Uterus (tissue), 4 donors: ENCODE results near the gene INF2. TPM values are rescaled to one million over a fixed set of nuclear protein-coding genes. Genes with fewer than 3 reads are reported as not detected.
"Not testable (repeated sequence)": the region's sequence is repeated elsewhere in the genome, so short reads cannot be mapped to it uniquely, and the experiment has no call there.

Experiments
- DNase-seq, 2 donors: peaks; one replicate each; pipeline ENCODE4 v3.0.0-alpha.2; 2019 to 2020
- H3K27ac ChIP-seq, 2 donors: fragments of 200-600 bp; sonication (generic); 1 replicate in 1 of 2; 2 replicates in 1 of 2; pipeline ENCODE4 v1.5.1; 2016 to 2018
- H3K27me3 ChIP-seq, 2 donors: fragments of 200-600 bp; sonication (generic); one replicate each; pipeline ENCODE4 v1.5.1; 2018 to 2019; ENCODE audit warnings: control low read depth in 1 of 2
- H3K36me3 ChIP-seq, 2 donors: fragments of 200-600 bp; sonication (generic); one replicate each; pipeline ENCODE4 v1.5.1; 2019; ENCODE audit warnings: control low read depth in 1 of 2
- H3K4me1 ChIP-seq, 2 donors: fragments of 200-600 bp; sonication (generic); one replicate each; pipeline ENCODE4 v1.5.1; 2018 to 2019; ENCODE audit warnings: control low read depth in 1 of 2
- H3K4me3 ChIP-seq, 2 donors: fragments of 200-600 bp; sonication (generic); 1 replicate in 1 of 2; 2 replicates in 1 of 2; pipeline ENCODE4 v1.5.1; 2018 to 2019; ENCODE audit warnings: mild to moderate bottlenecking in 1 of 2
- H3K9me3 ChIP-seq, 2 donors: fragments of 200-600 bp; sonication (generic); one replicate each; pipeline ENCODE4 v1.5.1; 2019; ENCODE audit warnings: control low read depth in 1 of 2
- POLR2A ChIP-seq, 2 donors: fragments of 450-650 bp; IDR thresholded peaks; one replicate each; pipeline ENCODE4 v1.6.1; 2016; ENCODE audit warnings: antibody characterized with exemption in 2 of 2, mild to moderate bottlenecking in 1 of 2, moderate library complexity in 1 of 2
- intact Hi-C: fragments of 100-400 bp; cut with DNase I; formaldehyde crosslinking; loops from one replicate; pipeline ENCODE4 v1.15.1; 2023; ENCODE audit warnings: low total_unique reads
- total RNA-seq, 4 donors: library from RNA; depleted of rRNA in 3 of 4; stranded (reverse); fragments of >200 nt in 3 of 4; gene quantifications; one replicate each; pipeline versions ENCODE4 v1.1.0 to v1.2.4, GENCODE V29; 2014 to 2023
- TF ChIP-seq, protein P1 (sequence below), 4 experiments: fragments of 200-600 bp in 2 of 4; fragments of 450-650 bp in 2 of 4; sonication (generic) in 2 of 4; IDR thresholded peaks; one replicate each; pipeline ENCODE4 v1.5.1; 2016 to 2019; ENCODE audit warnings: antibody characterized with exemption in 4 of 4, mild to moderate bottlenecking in 2 of 4, moderate library complexity in 1 of 4
- donor health status: DM: yes; HTN: yes; CAD: no.

Gene INF2
- total RNA-seq, 4 donors from 2014 or later = 13.5 to 79.4 (median 44.6) TPM

DNA sequence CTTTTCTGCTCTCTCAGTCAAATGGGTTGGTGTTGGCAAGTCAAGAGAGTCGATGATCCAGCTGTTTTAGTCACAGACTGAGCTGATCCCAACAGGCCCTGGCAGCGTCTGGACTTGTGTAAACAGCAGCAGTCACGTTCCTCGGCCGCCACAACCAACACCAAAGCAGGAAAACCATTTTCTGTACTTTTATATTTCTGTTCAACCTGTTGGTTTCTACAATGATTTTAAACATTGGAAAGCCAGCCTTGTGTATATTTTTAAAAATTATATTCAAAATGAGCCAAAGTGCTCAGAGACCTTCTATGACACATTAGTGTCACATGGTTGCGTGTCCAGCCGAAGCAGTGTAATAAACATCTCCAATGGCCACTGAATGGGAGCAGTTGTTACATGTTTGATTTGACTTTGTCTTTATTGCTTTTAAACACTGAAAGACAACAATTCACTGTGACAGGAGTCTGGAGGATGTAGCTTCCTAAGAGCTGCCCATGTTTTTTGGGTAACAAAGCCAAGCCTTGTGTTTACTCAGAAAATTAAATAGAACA lies 57.6 kb downstream of the INF2 start:
- TF ChIP-seq POLR2A (IDR thresholded peaks at IDR 0.05) = no peak
- TF ChIP-seq, protein P1, sequence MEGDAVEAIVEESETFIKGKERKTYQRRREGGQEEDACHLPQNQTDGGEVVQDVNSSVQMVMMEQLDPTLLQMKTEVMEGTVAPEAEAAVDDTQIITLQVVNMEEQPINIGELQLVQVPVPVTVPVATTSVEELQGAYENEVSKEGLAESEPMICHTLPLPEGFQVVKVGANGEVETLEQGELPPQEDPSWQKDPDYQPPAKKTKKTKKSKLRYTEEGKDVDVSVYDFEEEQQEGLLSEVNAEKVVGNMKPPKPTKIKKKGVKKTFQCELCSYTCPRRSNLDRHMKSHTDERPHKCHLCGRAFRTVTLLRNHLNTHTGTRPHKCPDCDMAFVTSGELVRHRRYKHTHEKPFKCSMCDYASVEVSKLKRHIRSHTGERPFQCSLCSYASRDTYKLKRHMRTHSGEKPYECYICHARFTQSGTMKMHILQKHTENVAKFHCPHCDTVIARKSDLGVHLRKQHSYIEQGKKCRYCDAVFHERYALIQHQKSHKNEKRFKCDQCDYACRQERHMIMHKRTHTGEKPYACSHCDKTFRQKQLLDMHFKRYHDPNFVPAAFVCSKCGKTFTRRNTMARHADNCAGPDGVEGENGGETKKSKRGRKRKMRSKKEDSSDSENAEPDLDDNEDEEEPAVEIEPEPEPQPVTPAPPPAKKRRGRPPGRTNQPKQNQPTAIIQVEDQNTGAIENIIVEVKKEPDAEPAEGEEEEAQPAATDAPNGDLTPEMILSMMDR (IDR thresholded peaks at IDR 0.05) = no peak
- Histone ChIP-seq H3K36me3 (no peaks in the 10 kb centered on the region), H3K27me3 (no peaks in the 10 kb centered on the region), H3K9me3 (no peaks in the 10 kb centered on the region), H3K4me1 (peaks cover 0 to 6% of the 10 kb centered on the region in 2 donors), H3K27ac (no peak overlapping the region), H3K4me3 (no peak overlapping the region)
- intact Hi-C loops = no loop called here
- DNase-seq = no peak

DNA sequence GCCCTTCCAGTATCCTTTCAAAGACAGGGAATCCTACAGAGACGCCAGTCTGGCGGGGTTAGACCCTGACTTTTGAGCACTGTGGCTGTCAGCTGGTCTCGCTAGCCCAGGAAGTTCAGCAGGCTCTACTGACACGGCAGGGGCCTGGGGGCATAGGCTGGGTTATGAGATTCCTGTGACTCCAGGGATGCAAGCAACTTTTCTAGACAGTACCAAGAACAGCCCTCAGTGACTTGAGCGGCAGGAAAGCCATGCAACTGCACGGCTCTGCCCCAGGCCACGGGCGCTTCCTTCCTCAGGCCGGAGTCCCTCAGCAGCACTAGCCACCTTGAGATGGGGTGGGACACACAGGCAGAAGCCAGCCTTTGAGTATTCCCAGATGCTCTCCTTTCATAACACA lies 58.5 kb downstream of the INF2 start:
- intact Hi-C loops = no loop called here
- Histone ChIP-seq H3K27ac (no peak overlapping the region), H3K9me3 (no peaks in the 10 kb centered on the region), H3K4me3 (no peak overlapping the region), H3K4me1 (peaks cover 0 to 9% of the 10 kb centered on the region in 2 donors), H3K36me3 (no peaks in the 10 kb centered on the region), H3K27me3 (no peaks in the 10 kb centered on the region)
- TF ChIP-seq, protein P1 (IDR thresholded peaks at IDR 0.05) = no peak
- no peak for TF ChIP-seq POLR2A (IDR thresholded peaks at IDR 0.05)
- DNase-seq = no peak

DNA sequence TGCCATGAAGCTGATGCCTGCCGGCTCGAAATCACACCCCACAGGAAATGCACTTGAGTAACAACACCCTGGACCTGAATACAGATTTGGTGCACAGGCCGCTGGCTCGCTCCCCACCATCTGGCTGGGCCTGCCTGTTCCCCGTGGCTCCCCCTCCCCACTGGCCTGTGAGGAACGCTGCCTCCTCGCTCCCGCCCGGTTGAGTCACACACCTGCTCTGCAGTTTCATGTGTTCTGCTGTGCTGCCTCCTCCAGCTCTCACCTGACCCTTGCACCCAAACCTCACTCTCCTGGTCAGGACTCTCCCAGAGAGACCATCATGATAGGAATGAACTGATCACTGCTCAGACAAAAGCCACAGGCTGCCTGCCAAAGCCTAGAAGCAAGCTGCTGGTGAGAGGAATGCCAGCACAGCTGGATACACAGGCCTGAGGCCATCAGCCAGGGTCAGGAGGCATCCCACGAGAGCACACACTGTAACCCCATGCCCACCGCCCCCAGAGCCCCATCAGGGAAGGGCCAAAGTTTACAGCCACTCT lies 59.8 kb downstream of the INF2 start:
- no peak overlapping the region for H3K4me3 ChIP-seq
- intact Hi-C loops = no loop called here
- H3K27me3 ChIP-seq = no peaks in the 10 kb centered on the region
- no peak overlapping the region for H3K27ac ChIP-seq
- peaks cover 4 to 9% of the 10 kb centered on the region in 2 donors for H3K4me1 ChIP-seq
- TF ChIP-seq, protein P1 (IDR thresholded peaks at IDR 0.05) = no peak
- no peak for TF ChIP-seq POLR2A (IDR thresholded peaks at IDR 0.05)
- no peak for DNase-seq
- H3K36me3 ChIP-seq = no peaks in the 10 kb centered on the region
- no peaks in the 10 kb centered on the region for H3K9me3 ChIP-seq

DNA sequence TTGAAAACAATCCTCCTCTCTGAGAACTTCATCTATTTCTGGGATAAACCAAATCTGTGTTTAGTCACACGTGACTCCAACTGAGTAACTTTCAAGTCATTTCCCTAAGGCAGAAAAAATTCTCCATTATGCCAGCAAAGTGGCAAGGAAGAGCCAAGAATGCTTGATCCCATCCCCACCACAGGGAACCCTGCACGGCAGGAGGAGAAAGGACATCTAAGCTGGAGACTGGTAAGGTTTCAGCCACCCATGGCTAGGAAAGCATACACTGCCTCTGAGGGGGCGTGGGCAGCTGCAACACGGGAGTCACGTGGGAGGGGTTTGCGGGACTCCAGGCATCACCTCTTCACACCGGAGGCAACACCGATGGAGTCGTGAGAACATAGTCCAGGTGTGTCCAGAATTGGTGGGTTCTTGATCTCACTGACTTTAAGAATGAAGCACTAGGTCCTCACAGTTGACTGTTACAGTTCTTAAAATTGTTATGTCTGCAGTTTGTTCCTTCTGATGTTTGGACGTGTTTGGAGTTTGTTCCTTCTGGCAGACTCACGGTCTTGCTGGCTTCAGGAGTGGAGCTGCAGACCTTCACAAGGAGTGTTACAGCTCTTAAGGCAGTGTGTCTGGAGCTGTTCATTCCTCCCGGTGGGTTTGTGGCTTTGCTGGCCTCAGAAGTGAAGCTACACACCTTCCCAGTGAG lies 60.8 kb downstream of the INF2 start:
- H3K4me3 ChIP-seq = no peak overlapping the region
- H3K27ac ChIP-seq = no peak overlapping the region
- no peaks in the 10 kb centered on the region for H3K27me3 ChIP-seq
- peaks cover 9% of the 10 kb centered on the region in 2 donors for H3K4me1 ChIP-seq
- no peaks in the 10 kb centered on the region for H3K36me3 ChIP-seq
- no peak for TF ChIP-seq POLR2A (IDR thresholded peaks at IDR 0.05)
- TF ChIP-seq, protein P1 (IDR thresholded peaks at IDR 0.05) = no peak
- H3K9me3 ChIP-seq = no peaks in the 10 kb centered on the region
- intact Hi-C loops = no loop called here
- no peak for DNase-seq

DNA sequence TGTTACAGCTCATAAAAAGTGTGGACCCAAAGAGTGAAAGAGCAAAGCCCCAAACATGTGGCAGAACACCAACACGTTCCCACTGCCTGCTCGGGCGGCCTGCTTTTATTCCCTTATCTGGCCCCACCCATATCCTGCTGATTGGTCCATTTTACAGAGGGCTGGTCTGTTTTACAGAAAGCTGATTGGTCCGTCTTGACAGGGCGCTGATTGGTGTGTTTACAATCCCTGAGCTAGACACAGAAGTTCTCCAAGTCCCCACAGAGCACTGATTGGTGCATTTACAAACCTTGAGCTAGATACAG lies 61.3 kb downstream of the INF2 start:
- H3K36me3 ChIP-seq, H3K4me3 ChIP-seq, H3K27ac ChIP-seq, H3K27me3 ChIP-seq, DNase-seq, intact Hi-C loops, H3K9me3 ChIP-seq, H3K4me1 ChIP-seq: not testable (repeated sequence)
